WTC11 (cell line): ENCODE results near the gene LAMC1.

ENCODE experiments used
- ATF3 ChIP-seq: sonication (generic); formaldehyde crosslinking; conservative IDR thresholded peaks from 2 replicates; pipeline ENCODE4 v1.8.1; 2022; ENCODE audit warnings: mild to moderate bottlenecking, missing genetic modification reagents
- E2F5 ChIP-seq: sonication (generic); formaldehyde crosslinking; IDR thresholded peaks from 2 replicates; pipeline ENCODE4 v1.8.1; 2022; ENCODE audit warnings: mild to moderate bottlenecking, moderate library complexity, missing genetic modification reagents
- ETV6 ChIP-seq: sonication (generic); formaldehyde crosslinking; IDR thresholded peaks from 2 replicates; pipeline ENCODE4 v1.8.1; 2022; ENCODE audit warnings: mild to moderate bottlenecking, missing genetic modification reagents
- HMGXB4 ChIP-seq: sonication (generic); formaldehyde crosslinking; IDR thresholded peaks from 2 replicates; pipeline ENCODE4 v1.8.1; 2023; ENCODE audit warnings: mild to moderate bottlenecking, moderate library complexity, missing genetic modification reagents
- NFYB ChIP-seq: sonication (generic); formaldehyde crosslinking; conservative IDR thresholded peaks from 2 replicates; pipeline ENCODE4 v1.8.0; 2022; ENCODE audit warnings: low read depth, missing genetic modification reagents
- OVOL2 ChIP-seq: fragments of 250-450 bp; sonication (Bioruptor Pico); IDR thresholded peaks from 2 replicates; pipeline ENCODE4 v1.9.0; 2021; ENCODE audit warnings: mild to moderate bottlenecking, borderline replicate concordance
- SP1 ChIP-seq: sonication (generic); formaldehyde crosslinking; conservative IDR thresholded peaks from 2 replicates; pipeline ENCODE4 v1.8.1; 2022; ENCODE audit warnings: missing genetic modification reagents
- USF1 ChIP-seq: sonication (generic); formaldehyde crosslinking; IDR thresholded peaks from 2 replicates; pipeline ENCODE4 v1.8.0; 2022; ENCODE audit warnings: mild to moderate bottlenecking, missing genetic modification reagents
- TF ChIP-seq, protein P1 (sequence below): fragments of 200-600 bp; IDR thresholded peaks from 2 replicates; pipeline ENCODE4 v1.8.0; 2022; ENCODE audit warnings: antibody characterized with exemption

GRCh38 chr1:183065168-183065706 lies 42.0 kb downstream of the LAMC1 start:
- TF ChIP-seq, protein P1, sequence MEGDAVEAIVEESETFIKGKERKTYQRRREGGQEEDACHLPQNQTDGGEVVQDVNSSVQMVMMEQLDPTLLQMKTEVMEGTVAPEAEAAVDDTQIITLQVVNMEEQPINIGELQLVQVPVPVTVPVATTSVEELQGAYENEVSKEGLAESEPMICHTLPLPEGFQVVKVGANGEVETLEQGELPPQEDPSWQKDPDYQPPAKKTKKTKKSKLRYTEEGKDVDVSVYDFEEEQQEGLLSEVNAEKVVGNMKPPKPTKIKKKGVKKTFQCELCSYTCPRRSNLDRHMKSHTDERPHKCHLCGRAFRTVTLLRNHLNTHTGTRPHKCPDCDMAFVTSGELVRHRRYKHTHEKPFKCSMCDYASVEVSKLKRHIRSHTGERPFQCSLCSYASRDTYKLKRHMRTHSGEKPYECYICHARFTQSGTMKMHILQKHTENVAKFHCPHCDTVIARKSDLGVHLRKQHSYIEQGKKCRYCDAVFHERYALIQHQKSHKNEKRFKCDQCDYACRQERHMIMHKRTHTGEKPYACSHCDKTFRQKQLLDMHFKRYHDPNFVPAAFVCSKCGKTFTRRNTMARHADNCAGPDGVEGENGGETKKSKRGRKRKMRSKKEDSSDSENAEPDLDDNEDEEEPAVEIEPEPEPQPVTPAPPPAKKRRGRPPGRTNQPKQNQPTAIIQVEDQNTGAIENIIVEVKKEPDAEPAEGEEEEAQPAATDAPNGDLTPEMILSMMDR = no peak
- TF ChIP-seq E2F5 (CRISPR knock-in tag) (no peak), HMGXB4 (CRISPR knock-in tag) (no peak), SP1 (CRISPR knock-in tag) (no peak), NFYB (no peak), USF1 (CRISPR knock-in tag) (no peak), OVOL2 (CRISPR knock-in tag) (no peak), ATF3 (CRISPR knock-in tag) (no peak), ETV6 (no peak)
